Raji (cell line): Measurements from ENCODE around the gene AGAP3.

Experiments used
- POLR2A ChIP-seq: IDR thresholded peaks from 2 replicates; pipeline ENCODE4 v1.6.1; 2011; ENCODE audit warnings: low read depth, low read length, control low read depth; ENCODE audit not compliant: insufficient read depth

The AGAP3 gene

DNA sequence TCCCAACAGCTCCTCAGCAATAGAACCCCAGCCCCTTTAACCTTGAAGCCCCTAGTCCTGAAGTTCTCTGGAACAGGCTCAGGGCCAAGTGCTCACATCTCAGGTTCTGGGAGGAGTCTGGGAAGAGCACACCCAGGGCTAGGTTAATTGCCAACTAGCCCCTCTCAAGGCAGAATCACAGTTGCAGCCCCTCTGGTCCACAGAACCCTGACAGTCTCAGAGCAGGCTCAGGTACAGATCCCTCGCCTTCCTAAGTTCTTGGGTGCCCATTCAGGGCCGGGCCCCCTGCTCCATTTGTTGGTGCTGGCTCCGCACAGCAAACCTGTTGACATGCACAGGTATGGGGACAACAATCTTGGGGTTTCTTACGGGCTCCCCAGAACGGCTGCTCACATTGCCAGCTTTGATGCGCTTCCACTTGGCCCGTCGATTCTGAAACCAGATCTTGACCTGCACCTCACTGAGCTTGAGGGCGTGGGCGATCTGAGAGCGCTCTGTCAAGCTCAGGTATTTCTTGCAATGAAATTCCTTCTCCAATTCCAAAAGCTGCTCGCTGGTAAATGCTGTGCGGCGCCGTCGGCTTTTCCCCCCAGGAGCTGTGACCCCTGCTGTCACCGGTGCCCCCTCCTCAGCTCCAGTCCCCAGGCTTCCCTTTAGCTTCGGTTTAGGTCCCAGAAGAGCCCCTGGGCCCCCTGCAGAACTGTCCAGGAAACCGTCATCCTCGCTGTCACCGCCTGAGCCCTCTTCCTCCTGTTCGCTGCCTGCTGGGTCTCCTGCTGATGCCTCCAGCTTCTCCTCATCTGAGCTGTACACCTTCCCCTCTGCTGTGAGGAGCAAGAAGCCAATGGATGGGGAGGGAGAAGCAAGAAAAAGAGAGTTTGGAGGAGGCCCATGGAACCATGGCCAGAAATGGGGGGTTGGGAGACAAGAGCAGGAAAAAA, 62.3 kb downstream of the AGAP3 start:
- no peak for TF ChIP-seq POLR2A

GRCh38 chr7:151150388-151150787, 64.1 kb downstream of the AGAP3 start:
- no peak for TF ChIP-seq POLR2A

DNA sequence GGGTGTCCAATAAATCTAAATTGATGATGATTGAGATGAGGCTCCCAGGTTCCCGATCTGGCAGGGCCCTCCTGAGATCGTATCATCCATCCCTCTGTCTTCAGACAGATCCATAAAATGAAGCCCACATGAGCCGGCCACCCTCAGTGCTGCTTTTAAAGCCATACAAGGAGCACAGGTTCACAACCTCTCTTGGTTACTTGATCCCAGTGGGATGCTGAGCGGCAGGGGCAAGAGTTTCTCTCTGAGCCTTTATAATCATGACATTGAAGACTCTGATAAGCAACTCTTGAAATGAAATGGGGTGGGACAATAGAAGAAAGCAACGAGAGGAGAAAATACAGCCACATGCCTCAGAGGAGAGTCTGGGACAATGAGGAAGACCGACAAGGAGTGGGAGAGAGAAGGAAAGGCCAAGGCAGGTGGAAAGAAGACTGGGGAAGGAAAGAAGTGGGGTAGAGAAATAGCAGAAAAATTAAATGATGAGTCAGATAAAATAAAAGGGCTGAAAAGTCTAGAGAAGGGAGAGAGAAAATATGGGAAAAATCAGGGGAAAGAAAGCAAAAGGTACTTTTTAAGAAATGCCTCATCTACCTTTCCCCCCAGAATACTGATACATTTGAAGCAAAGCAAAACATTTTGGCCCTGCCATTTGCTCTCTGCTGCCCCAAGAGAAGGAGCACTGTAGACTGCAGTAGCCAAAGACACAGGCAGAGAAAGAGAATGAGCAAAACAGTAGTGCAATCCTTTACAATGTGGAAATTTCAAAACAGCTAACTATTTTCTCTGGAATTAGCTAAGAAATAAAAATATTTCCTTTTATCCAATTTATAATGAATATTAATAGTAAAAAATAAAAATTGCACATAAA, 66.6 kb downstream of the AGAP3 start:
- TF ChIP-seq POLR2A: no peak

GRCh38 chr7:151157645-151158329, 71.5 kb downstream of the AGAP3 start:
- no peak for TF ChIP-seq POLR2A

DNA sequence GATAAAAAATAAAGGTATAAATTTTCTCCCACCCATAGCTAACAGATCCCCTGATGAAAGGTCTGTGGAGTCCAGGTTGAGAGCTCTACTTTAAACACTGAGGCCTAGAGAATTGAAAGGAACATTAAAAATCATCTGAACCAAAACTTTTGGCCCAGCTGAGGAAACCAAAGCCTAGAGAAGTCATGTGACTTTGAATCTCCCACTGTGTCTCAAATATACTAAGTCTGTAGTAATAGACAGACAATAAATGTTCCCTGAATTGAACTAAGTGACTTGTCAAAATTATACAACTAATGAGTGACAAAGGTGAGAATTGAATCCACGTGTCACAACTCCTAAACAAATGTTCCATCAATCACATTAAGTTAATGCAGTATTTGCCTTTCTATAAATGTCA, 75.5 kb downstream of the AGAP3 start:
- no peak for TF ChIP-seq POLR2A

DNA sequence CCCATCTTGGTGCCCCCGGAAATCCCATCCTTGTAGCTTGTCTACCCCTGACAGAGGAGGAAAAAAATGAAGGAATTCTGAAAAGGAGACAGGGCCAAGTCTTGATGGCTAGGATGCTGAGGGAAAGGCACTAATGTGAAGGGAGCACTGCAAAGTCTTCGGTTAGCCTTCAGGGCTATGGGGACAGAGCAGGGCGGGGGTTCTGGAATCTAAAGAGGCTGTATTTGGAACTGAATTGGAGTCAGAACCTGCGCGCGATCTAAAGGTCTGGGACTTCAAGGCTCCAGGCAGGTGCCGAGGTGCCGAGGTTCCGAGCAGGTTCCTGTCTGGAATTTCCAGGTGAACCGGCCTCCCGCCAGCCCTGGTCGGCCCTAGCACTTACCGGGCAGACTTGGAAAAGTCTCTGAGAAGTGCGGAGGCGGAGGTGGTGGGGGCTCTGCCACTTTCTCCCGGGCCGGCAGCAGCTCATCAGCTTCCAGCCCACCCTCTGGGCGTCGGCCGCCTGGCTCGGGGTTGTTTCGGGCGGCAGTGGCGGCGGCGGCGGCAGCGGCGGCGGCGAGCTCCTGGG, 80.4 kb downstream of the AGAP3 start:
- TF ChIP-seq POLR2A: no peak

- TF ChIP-seq POLR2A: no peak
Measured at GRCh38 chr7:151167197-151167961, 81.1 kb downstream of the AGAP3 start, which contains the start of gene GBX1. Gene GBX1, minus strand, starts transcription at chr7:151167694. Its CDS starts 146 bp downstream, at chr7:151167548.

GRCh38 chr7:151168003-151168786, 81.9 kb downstream of the AGAP3 start:
- TF ChIP-seq POLR2A: no peak

- no peak for TF ChIP-seq POLR2A
Measured at GRCh38 chr7:151168787-151169162, 82.5 kb downstream of the AGAP3 start.

- no peak for TF ChIP-seq POLR2A
Measured at GRCh38 chr7:151172273-151173141, 86.2 kb downstream of the AGAP3 start.

DNA sequence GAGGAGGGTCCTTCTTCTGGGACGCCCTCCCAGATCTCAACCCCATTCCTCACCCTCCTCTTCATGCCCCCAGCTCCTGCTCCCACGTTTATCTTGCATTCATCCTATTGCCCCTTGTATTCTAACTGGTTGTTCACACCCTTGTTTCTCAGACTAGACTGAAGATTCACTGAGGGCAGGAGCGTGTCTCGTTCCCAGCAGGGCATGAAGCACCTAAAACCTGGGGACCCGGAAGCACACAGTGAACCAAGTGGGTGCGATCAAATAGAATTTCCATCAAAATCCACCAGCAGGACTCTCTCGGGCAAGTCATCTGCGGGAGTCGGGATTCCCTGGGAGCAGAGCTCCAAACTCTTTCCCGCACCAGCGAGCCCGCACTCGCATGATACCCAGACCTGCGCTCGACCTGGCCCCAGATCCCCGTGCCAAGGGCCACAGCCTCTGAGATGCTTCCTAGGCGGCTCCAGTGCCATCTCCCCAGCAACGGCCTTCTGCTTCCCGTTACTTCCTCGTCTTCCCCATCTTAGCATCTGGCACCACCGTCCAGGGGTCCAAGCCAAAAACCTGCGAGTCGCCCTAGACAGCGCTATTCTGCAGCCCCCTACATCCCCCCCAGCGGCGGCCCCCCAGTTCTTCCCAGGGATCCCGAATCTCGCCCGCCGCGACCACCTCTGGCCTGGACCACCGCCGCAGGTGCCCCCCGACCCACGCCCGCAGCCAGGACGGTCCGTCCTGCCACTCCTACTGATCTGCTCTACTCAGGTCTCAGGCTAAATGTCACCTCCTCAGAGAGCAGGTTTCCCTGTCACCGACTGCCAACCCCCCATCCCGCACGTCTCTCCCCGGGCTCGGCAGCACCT, 87.3 kb downstream of the AGAP3 start:
- no peak for TF ChIP-seq POLR2A
